Measurements from ENCODE around the gene ITGA5. TPM values are rescaled to one million over a fixed set of nuclear protein-coding genes. Genes with fewer than 3 reads are reported as not detected.

The ITGA5 gene
- total and polyA plus RNA-seq, 9 of the 15 experiments (the other 6 are each of a cell fraction or from before 2014, with no cell fraction given) = 9.1 to 82.1 (median 47.4) TPM

- TF ChIP-seq CSDE1 (IDR thresholded peaks at IDR 0.05) (no peak), ZNF224 (CRISPR knock-in tag; IDR thresholded peaks at IDR 0.05) (no peak), NFIX (CRISPR knock-in tag; IDR thresholded peaks at IDR 0.05; ENCODE audit: low read depth) (no peak), POLR3G (IDR thresholded peaks at IDR 0.05; ENCODE audit: extremely low read depth, insufficient read length, insufficient replicate concordance) (no peak), NELFE (IDR thresholded peaks at IDR 0.05; ENCODE audit: insufficient read depth, insufficient read length) (no peak), CREB1 (IDR thresholded peaks at IDR 0.05) (peak; percentile 34; the same call in 1 of the 2 replicates), CREB1 (CRISPR knock-in tag; IDR thresholded peaks at IDR 0.05) (no peak), POU5F1 (IDR thresholded peaks at IDR 0.05; ENCODE audit: borderline replicate concordance, low read depth, low read length, partially characterized antibody) (no peak), ZNF76 (CRISPR knock-in tag; IDR thresholded peaks at IDR 0.05; ENCODE audit: borderline replicate concordance) (no peak), TARDBP (IDR thresholded peaks at IDR 0.05) (peak; percentile 34; the same call in 1 of the 2 replicates), PCBP1 (IDR thresholded peaks at IDR 0.05; ENCODE audit: low read depth, low read length, poor library complexity, severe bottlenecking) (no peak), FOXK2 (conservative IDR thresholded peaks at IDR 0.05 in 1 of 2, IDR thresholded peaks at IDR 0.05 in 1 of 2; ENCODE audit: low read depth in 2 of 2) (peak; percentile 84 to 85), FIP1L1 (IDR thresholded peaks at IDR 0.05; ENCODE audit: low read depth, low read length, poor library complexity, severe bottlenecking) (no peak), FOXA3 (CRISPR knock-in tag; conservative IDR thresholded peaks at IDR 0.05 in 1 of 2, IDR thresholded peaks at IDR 0.05 in 1 of 2) (peak in 1 of 2 experiments; percentile 47; a peak in 1 of 4 replicates), SAFB (IDR thresholded peaks at IDR 0.05; ENCODE audit: borderline replicate concordance, low read depth, low read length) (no peak), ZNF274 (IDR thresholded peaks at IDR 0.05; ENCODE audit: borderline replicate concordance, low read depth, low read length) (no peak), RBBP5 (IDR thresholded peaks at IDR 0.05; ENCODE audit: borderline replicate concordance, insufficient read depth, low read length, poor library complexity, severe bottlenecking) (peak; percentile 52), ARID4B (CRISPR knock-in tag; IDR thresholded peaks at IDR 0.05) (0 out of 2 replicates have a peak, but pooled peaks have one; percentile 37), SMARCB1 (IDR thresholded peaks at IDR 0.05; ENCODE audit: insufficient read length, low read depth) (no peak), TCF15 (CRISPR knock-in tag; IDR thresholded peaks at IDR 0.05) (no peak), PKNOX1 (IDR thresholded peaks at IDR 0.05) (peak; percentile 94)
Observed at GRCh38 chr12:54431911-54432814, 13.1 kb upstream of the ITGA5 start (continued).
